Adrenal gland (tissue), 5 donors: ENCODE data around the gene EFHC1.

ENCODE experiments used
- CTCF ChIP-seq, 6 experiments: fragments of 450-650 bp in 4 of 6; fragments of 200-600 bp in 2 of 6; sonication (generic) in 1 of 6; IDR thresholded peaks; 1 replicate in 5 of 6; 2 replicates in 1 of 6; pipeline versions ENCODE4 v1.5.1 to v1.8.0; 2016 to 2021; ENCODE audit warnings: antibody characterized with exemption in 6 of 6, mild to moderate bottlenecking in 2 of 6, moderate library complexity in 1 of 6
- POLR2A ChIP-seq, 2 donors: fragments of 450-650 bp; IDR thresholded peaks; one replicate each; pipeline ENCODE4 v1.6.1; 2017; ENCODE audit warnings: antibody characterized with exemption in 2 of 2, mild to moderate bottlenecking in 2 of 2, moderate library complexity in 1 of 2
- donor health status: DM: no; HTN: no; CAD: no.

GRCh38 chr6:52371656-52372191 lies 48.4 kb upstream of the EFHC1 start:
- TF ChIP-seq CTCF (IDR thresholded peaks at IDR 0.05), result no peak
- no peak for TF ChIP-seq POLR2A (IDR thresholded peaks at IDR 0.05)
